ENCODE results near the gene MAP3K5.

DNA sequence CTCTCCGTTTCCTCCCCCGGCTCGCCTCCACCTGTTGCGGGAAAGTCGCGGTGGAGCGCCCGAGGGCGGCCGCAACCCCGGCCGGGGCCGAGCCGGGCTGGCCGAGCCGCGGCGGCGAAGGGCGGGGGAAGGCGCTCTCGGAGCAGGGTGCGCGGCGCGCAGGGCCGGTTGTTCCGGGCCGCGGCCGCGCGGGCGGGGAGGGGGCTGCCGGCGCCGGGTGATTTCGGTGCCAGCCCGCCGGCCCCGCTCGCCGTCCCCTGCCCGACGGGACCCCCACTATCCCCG, 242.3 kb downstream of the MAP3K5 start:
- TF ChIP-seq, protein P1, sequence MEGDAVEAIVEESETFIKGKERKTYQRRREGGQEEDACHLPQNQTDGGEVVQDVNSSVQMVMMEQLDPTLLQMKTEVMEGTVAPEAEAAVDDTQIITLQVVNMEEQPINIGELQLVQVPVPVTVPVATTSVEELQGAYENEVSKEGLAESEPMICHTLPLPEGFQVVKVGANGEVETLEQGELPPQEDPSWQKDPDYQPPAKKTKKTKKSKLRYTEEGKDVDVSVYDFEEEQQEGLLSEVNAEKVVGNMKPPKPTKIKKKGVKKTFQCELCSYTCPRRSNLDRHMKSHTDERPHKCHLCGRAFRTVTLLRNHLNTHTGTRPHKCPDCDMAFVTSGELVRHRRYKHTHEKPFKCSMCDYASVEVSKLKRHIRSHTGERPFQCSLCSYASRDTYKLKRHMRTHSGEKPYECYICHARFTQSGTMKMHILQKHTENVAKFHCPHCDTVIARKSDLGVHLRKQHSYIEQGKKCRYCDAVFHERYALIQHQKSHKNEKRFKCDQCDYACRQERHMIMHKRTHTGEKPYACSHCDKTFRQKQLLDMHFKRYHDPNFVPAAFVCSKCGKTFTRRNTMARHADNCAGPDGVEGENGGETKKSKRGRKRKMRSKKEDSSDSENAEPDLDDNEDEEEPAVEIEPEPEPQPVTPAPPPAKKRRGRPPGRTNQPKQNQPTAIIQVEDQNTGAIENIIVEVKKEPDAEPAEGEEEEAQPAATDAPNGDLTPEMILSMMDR (IDR thresholded peaks at IDR 0.05) = no peak
- TF ChIP-seq, protein P2, sequence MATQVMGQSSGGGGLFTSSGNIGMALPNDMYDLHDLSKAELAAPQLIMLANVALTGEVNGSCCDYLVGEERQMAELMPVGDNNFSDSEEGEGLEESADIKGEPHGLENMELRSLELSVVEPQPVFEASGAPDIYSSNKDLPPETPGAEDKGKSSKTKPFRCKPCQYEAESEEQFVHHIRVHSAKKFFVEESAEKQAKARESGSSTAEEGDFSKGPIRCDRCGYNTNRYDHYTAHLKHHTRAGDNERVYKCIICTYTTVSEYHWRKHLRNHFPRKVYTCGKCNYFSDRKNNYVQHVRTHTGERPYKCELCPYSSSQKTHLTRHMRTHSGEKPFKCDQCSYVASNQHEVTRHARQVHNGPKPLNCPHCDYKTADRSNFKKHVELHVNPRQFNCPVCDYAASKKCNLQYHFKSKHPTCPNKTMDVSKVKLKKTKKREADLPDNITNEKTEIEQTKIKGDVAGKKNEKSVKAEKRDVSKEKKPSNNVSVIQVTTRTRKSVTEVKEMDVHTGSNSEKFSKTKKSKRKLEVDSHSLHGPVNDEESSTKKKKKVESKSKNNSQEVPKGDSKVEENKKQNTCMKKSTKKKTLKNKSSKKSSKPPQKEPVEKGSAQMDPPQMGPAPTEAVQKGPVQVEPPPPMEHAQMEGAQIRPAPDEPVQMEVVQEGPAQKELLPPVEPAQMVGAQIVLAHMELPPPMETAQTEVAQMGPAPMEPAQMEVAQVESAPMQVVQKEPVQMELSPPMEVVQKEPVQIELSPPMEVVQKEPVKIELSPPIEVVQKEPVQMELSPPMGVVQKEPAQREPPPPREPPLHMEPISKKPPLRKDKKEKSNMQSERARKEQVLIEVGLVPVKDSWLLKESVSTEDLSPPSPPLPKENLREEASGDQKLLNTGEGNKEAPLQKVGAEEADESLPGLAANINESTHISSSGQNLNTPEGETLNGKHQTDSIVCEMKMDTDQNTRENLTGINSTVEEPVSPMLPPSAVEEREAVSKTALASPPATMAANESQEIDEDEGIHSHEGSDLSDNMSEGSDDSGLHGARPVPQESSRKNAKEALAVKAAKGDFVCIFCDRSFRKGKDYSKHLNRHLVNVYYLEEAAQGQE (IDR thresholded peaks at IDR 0.05; ENCODE audit: insufficient read depth in 1 of 2, low read depth in 2 of 2, low read length in 1 of 2) = no peak
- no peak for TF ChIP-seq TCF7L2 (IDR thresholded peaks at IDR 0.05; ENCODE audit: low read depth, low read length)
- TF ChIP-seq POLR2AphosphoS5 (IDR thresholded peaks at IDR 0.05; ENCODE audit: low read depth, low read length) = no peak

Measured in Panc1 (cell line).